PC-9 (cell line): ENCODE measurements around the gene PPAT.

Source experiments
- EZH2 ChIP-seq: fragments of 200-600 bp; sonication (generic); IDR thresholded peaks from 2 replicates; pipeline ENCODE4 v1.8.0; 2017; ENCODE audit warnings: antibody characterized with exemption, low read depth
- TF ChIP-seq, protein P1 (sequence below): fragments of 200-600 bp; sonication (generic); conservative IDR thresholded peaks from 2 replicates; pipeline ENCODE4 v1.6.1; 2017; ENCODE audit warnings: mixed run types, antibody characterized with exemption, mild to moderate bottlenecking, moderate library complexity

DNA sequence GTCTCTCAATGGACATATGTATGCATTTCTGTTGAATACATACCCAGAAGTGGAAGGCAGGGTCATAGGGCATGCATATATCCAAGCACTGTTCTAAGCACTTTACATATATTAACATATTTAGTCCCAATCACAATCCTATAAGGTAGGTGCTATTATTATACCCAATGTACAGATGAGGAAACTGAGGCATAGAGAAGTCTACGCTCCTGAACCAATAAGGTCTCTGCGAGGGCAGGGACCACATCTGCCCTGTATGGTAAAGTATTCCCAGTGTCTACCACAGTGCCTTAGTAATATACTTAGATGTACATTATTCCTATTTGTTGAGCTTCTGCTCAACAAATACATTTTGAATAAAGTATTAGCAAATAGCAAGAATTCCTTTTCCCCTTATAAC is 5.2 kb downstream of the PPAT start:
- TF ChIP-seq, protein P1, sequence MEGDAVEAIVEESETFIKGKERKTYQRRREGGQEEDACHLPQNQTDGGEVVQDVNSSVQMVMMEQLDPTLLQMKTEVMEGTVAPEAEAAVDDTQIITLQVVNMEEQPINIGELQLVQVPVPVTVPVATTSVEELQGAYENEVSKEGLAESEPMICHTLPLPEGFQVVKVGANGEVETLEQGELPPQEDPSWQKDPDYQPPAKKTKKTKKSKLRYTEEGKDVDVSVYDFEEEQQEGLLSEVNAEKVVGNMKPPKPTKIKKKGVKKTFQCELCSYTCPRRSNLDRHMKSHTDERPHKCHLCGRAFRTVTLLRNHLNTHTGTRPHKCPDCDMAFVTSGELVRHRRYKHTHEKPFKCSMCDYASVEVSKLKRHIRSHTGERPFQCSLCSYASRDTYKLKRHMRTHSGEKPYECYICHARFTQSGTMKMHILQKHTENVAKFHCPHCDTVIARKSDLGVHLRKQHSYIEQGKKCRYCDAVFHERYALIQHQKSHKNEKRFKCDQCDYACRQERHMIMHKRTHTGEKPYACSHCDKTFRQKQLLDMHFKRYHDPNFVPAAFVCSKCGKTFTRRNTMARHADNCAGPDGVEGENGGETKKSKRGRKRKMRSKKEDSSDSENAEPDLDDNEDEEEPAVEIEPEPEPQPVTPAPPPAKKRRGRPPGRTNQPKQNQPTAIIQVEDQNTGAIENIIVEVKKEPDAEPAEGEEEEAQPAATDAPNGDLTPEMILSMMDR = no peak
- no peak for TF ChIP-seq EZH2
